GM19239 (cell line): Measurements from ENCODE around the gene NRP2.
A peak's percentile ranks its signal among the peaks of the same experiment; 100 is the strongest.

Experiments
- DNase-seq: peaks from one replicate; pipeline ENCODE4 v3.0.0; 2011; ENCODE audit warnings: low spot score; ENCODE audit not compliant: insufficient read length
- FAIRE-seq: peaks from 2 replicates; lab custom pipeline; 2011; peaks lifted over from hg19 to GRCh38; lab: Jason Lieb, UNC

Gene NRP2

GRCh38 chr2:205703471-205704126 lies 21.3 kb downstream of the NRP2 start:
- no peak for DNase-seq
- FAIRE-seq: no peak

GRCh38 chr2:205704127-205704741 lies 21.9 kb downstream of the NRP2 start:
- DNase-seq (no peak), FAIRE-seq (no peak)

- DNase-seq (no peak), FAIRE-seq (no peak)
These were observed 23.4 kb downstream of the NRP2 start for GRCh38 chr2:205705511-205706349.

GRCh38 chr2:205706769-205707381 lies 24.6 kb downstream of the NRP2 start:
- DNase-seq (peak; percentile 34), FAIRE-seq (peak; percentile 99)

- FAIRE-seq (no peak), DNase-seq (no peak)
These were observed 25.9 kb downstream of the NRP2 start for GRCh38 chr2:205708231-205708631.

GRCh38 chr2:205709319-205709718 lies 27.0 kb downstream of the NRP2 start:
- FAIRE-seq: peak; percentile 66
- no peak for DNase-seq

GRCh38 chr2:205712508-205712907 lies 30.2 kb downstream of the NRP2 start:
- FAIRE-seq (no peak), DNase-seq (no peak)

GRCh38 chr2:205713086-205713485 lies 30.8 kb downstream of the NRP2 start:
- DNase-seq (no peak), FAIRE-seq (no peak)

- FAIRE-seq: peak; percentile 72
- peak; percentile 20 for DNase-seq
These were observed 31.9 kb downstream of the NRP2 start for GRCh38 chr2:205714058-205714776.

- DNase-seq: no peak
- FAIRE-seq: no peak
These were observed 32.8 kb downstream of the NRP2 start for GRCh38 chr2:205714789-205715720.

GRCh38 chr2:205715831-205716525 lies 33.7 kb downstream of the NRP2 start:
- no peak for DNase-seq
- FAIRE-seq: no peak

- DNase-seq: no peak
- no peak for FAIRE-seq
These were observed 35.0 kb downstream of the NRP2 start for GRCh38 chr2:205717175-205717846.

- no peak for FAIRE-seq
- no peak for DNase-seq
These were observed 35.7 kb downstream of the NRP2 start for GRCh38 chr2:205717999-205718398.

GRCh38 chr2:205719847-205720246 lies 37.5 kb downstream of the NRP2 start:
- DNase-seq (no peak), FAIRE-seq (no peak)

GRCh38 chr2:205720451-205720902 lies 38.2 kb downstream of the NRP2 start:
- FAIRE-seq (no peak), DNase-seq (no peak)

- DNase-seq (no peak), FAIRE-seq (peak; percentile 18)
These were observed 38.8 kb downstream of the NRP2 start for GRCh38 chr2:205721057-205721449.

GRCh38 chr2:205722283-205722918 lies 40.1 kb downstream of the NRP2 start:
- DNase-seq: no peak
- FAIRE-seq: no peak
